NCI-H2081 treated with DMSO at 0.1 percent for 48 hours (cell line): ENCODE data around the gene MSX1.

ENCODE experiments used
- DNase-seq: peaks from one replicate; lab custom pipeline; 2025; lab: John Stamatoyannopoulos, UW

Gene MSX1

DNA sequence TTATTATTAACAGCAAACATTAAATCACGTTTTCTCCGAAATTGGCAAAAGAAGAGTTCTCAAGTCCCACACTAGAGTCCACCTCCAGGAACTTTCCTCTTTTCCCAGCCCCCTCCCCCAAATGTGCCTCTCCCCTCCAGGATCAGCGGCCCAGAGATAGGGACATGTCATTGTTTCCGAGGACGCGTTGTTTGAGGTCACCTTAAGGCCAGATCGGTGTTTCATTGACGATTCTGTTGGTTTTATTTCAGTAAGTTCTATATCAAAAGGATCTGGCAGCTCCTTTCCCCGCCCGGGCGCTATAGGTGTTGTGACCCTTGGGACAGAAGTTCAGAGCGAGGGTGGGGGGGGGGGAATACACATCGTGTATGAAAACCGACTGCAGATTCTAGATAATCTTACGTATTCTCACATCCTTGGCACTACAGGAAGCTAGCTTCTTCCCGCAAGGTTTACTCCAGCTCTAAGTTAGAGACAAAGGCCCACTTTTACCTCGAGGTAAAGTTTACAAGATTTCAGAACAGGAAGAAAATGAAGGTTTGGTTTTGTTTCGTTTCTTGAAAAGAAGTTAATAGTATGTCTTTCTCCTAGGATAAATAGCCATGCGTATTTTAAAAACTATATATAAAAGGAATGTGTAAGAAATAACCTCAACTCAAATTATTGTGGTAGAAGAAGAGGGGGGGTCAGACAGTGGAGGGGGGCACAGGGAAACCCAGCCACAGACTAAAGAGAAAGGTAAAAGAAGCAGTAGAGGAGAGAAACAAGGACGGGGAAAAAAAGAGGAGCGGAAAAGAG lies 739 bp upstream of the MSX1 start:
- no peak for DNase-seq

- DNase-seq: no peak
Measured at GRCh38 chr4:4859799-4860599, 534 bp downstream of the MSX1 start.

- DNase-seq: no peak
Measured at GRCh38 chr4:4860600-4861389, 1.3 kb downstream of the MSX1 start.

DNA sequence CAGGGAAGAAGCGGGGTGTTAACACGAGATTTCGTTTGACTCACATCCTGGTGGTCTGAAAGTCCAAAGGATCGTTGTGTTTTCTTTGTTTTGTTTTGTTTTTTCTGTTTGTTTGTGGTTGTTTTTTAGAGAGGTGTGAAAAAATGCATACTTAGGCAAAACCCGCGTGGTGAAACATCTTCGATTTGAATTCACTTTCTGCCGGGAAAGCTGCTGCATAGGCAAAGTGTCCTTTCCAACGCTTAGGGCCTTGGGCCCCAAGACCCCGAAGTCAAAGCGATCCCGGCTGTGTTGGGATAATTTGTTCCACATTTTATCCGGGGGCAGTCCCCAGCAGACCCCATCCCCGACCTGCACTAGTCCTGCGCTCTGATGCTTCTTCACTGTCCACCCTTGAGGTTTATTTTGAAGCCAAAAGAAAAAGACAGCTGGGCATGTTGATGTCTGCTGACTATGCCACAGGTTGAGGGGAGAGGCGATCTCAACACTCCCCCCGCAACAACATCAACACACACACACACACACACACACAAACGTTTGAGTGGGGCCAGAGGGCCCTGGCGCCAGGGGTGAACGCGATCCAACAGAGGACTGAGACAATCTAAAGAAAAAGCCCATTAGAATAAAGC lies 2.0 kb downstream of the MSX1 start:
- no peak for DNase-seq

DNA sequence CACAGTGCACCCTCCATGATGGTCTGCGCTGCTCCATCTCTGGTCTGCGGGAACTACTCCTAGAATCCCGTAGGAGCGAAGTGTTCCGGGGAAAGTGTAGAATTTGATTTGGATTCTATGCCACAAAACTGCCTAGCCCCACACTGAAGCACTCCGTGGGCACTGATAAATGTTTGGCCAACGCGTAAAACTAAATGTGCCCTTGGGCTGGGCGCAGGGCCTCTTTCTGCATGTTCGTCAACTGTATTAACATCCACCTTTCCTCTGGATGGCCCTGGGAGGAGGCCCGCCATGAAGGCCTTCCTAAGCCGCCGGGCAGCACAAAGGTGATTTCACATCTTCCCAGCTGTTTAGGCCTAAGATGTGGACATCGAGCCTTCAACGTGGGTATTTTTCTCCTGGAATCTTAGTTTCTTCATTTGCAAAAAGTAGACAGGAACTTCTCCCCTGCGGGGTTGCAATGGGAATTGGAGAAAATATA lies 2.6 kb downstream of the MSX1 start:
- no peak for DNase-seq

DNA sequence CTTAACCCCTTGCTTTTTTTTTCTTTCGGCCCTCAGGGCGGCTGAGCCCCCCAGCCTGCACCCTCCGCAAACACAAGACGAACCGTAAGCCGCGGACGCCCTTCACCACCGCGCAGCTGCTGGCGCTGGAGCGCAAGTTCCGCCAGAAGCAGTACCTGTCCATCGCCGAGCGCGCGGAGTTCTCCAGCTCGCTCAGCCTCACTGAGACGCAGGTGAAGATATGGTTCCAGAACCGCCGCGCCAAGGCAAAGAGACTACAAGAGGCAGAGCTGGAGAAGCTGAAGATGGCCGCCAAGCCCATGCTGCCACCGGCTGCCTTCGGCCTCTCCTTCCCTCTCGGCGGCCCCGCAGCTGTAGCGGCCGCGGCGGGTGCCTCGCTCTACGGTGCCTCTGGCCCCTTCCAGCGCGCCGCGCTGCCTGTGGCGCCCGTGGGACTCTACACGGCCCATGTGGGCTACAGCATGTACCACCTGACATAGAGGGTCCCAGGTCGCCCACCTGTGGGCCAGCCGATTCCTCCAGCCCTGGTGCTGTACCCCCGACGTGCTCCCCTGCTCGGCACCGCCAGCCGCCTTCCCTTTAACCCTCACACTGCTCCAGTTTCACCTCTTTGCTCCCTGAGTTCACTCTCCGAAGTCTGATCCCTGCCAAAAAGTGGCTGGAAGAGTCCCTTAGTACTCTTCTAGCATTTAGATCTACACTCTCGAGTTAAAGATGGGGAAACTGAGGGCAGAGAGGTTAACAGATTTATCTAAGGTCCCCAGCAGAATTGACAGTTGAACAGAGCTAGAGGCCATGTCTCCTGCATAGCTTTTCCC lies 3.4 kb downstream of the MSX1 start:
- DNase-seq: no peak

GRCh38 chr4:4864443-4864939 lies 5.0 kb downstream of the MSX1 start:
- no peak for DNase-seq

DNA sequence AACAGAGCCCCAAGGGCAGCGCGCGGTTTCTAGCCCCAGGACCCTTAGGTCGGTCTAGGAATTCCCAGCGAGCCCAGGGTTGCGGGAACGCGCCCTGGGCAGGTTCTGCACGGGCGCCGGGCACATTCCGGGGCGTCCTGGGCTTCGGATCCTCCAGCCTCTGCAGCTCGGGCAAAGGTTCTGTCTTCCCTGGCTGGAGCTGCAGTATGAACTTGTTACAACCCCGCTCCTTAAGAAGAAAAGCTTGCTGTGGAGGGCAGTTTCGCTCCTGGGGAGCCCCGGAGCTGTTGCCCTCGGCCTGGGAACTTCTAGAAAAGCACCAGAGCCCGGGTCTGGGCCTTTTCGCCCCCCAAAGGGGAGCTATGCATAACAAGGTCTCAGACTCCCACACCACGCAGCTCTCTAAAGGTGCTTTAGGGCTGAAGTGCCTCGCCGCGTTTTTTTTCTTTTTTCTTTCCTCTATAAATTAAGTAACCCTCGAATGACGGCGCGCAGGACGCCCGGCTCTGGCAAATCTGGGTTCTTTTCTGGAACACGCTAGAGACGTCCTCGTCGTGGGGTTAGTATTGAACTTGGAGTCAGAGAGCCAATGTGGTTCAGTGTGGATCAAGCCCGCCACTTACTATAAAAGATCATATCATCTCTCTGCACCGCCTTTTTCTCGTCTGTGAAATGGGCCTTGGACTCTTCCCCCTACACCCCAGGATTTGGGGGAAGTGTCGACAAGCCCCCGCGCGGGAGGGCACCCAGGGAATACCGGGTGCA lies 5.7 kb downstream of the MSX1 start:
- no peak for DNase-seq

- DNase-seq: no peak
Measured at GRCh38 chr4:4865705-4866123, 6.2 kb downstream of the MSX1 start.

- no peak for DNase-seq
Measured at GRCh38 chr4:4866124-4866865, 6.8 kb downstream of the MSX1 start.

DNA sequence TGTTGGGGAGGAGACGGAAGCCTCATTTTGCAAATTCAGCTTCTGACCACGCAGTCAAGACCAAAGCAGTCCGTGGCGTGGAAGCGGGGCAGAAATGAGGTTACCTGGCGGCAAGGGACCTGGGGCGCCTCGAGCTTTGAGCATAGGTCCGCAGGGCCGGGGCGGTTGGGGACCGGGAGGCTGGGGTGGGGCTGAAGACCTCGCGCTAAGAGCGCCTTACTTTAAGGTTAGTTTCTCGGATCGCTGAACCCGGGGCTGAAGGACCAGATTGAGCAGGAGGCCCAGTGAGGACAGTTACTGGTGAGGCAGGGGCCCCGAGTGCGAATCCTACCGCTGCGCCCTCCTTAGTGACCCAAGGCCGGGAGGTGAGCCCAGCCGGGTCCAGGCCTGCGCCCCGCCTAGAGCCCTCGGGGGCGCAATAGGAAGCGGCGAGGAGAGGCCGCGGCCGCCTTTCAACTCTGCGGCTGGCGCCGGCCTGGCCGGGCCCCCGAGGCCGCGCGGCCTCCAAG lies 7.5 kb downstream of the MSX1 start:
- DNase-seq: no peak

DNA sequence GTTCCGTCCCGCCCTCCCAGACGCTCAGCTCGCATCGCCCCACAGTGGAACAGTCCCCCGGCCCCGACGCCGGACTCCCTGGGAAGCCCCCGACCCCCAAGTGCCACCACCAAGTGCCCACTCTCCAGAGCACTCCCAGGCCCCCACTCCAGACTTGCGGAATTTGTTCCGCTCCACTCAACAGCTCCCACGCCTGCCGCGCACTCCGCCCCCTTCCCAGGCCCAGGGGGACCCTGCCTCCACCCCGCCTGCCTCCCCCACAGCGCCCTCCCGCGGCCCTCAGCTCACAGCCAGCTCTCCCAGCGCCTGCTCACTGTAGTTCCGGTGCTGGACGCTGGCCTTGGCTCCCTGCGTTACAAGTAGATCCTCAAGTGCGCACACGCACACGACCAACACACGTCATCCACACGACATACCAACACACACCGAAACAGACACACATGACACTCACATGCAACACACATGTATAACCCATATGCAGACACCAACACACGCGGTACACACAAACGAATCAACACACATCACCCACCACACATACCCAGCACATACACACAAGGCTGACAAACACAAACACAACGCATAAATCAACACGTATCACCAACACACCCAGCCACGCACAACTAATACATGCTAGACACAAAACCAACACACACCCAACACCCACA lies 8.0 kb downstream of the MSX1 start:
- DNase-seq: no peak

DNA sequence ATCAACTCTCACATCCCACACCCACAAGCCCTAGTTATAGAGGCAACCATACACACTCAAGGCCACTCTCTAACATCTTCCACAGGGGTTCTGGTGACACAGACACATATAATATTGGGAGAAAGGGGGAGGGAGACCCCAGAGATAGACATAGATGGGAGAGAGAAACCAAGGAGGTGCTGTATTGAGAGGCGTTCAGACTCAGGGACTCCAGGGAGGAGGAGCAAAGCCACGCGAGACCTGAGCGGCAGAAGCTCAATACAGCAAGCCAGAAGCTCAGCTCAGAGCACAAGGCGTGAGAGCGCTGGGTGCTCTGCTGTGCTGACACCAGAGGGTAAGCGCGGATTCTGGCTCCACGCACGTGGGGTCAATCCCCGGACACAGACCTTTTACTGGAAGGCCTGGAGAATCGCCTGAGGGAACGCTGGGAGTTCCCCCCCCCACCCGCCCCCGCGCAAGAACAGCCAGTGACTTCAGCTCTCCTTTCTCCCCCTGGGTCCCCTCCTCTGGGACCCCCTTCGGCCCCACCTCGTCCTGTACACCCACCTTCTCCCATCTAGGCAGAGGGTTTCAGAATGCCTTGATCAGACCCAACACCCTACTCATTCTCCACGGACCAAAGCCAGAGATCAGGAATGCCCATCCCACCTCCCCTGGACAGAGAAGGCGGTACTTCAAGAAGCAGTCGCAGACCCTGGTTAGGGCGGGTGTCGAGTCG lies 8.7 kb downstream of the MSX1 start:
- no peak for DNase-seq

GRCh38 chr4:4868758-4869723 lies 9.6 kb downstream of the MSX1 start:
- DNase-seq: no peak

GRCh38 chr4:4869731-4870571 lies 10.5 kb downstream of the MSX1 start:
- no peak for DNase-seq
